Measurements from ENCODE around the gene LCE2A. TPM values are rescaled to one million over a fixed set of nuclear protein-coding genes. Genes with fewer than 3 reads are reported as not detected.

LCE2A gene
- total RNA-seq, 1 experiment from 2014 or later, result not detected

- Histone ChIP-seq H3K18ac (ENCODE audit: insufficient read length, low read depth, low read length) (no peak overlapping the region), H3K4ac (ENCODE audit: low read depth, low read length) (no peak overlapping the region), H3K14ac (ENCODE audit: insufficient read depth, low read length) (no peak overlapping the region), H2BK20ac (ENCODE audit: low read depth, low read length, poor library complexity, severe bottlenecking) (no peak overlapping the region), H3K27me3 (ENCODE audit: insufficient read depth, low read length) (no peaks in the 10 kb centered on the region), H4K5ac (ENCODE audit: insufficient read length, low read depth, low read length) (no peak overlapping the region), H2BK120ac (ENCODE audit: low read depth, low read length, poor library complexity, severe bottlenecking) (no peak overlapping the region), H2BK12ac (ENCODE audit: insufficient read length, low read depth, low read length) (no peak overlapping the region), H3K56ac (ENCODE audit: insufficient read length, low read depth, low read length) (no peak overlapping the region), H3K23me2 (ENCODE audit: insufficient read length, low read depth, low read length, poor library complexity, severe bottlenecking) (no peaks in the 10 kb centered on the region), H2AFZ (ENCODE audit: low read length) (no peak overlapping the region), H3T11ph (ENCODE audit: low read length) (no peak overlapping the region), H2AK5ac (ENCODE audit: insufficient read length, low read length) (no peak overlapping the region), H3K9me3 (ENCODE audit: control insufficient read depth, low read depth, low read length) (peaks cover 94% of the 10 kb centered on the region), H4K91ac (ENCODE audit: insufficient read length, low read depth, low read length) (no peak overlapping the region), H3K9ac (ENCODE audit: extremely low read depth, insufficient read length, low read length) (no peak overlapping the region), H2BK5ac (ENCODE audit: insufficient read length, low read length) (no peak overlapping the region), H2BK15ac (ENCODE audit: low read depth, low read length) (no peak overlapping the region), H4K8ac (replicated peaks; ENCODE audit: insufficient read length, low read depth, low read length) (no peak overlapping the region), H4K20me1 (ENCODE audit: control insufficient read depth, insufficient read depth, insufficient read length) (no peaks in the 10 kb centered on the region), H3K79me2 (ENCODE audit: insufficient read depth, low read length) (no peaks in the 10 kb centered on the region), H3K23ac (ENCODE audit: insufficient read length, low read depth, low read length) (no peak overlapping the region), H3K4me1 (ENCODE audit: insufficient read depth, low read length) (no peaks in the 10 kb centered on the region), H3K79me1 (ENCODE audit: insufficient read depth, low read depth, low read length, poor library complexity, severe bottlenecking) (no peaks in the 10 kb centered on the region), H3K27ac (ENCODE audit: insufficient read length, low read depth, low read length) (no peak overlapping the region), H3K4me2 (ENCODE audit: insufficient read depth, insufficient read length, low read length) (no peak overlapping the region)
- Mint-ChIP-seq H3K27ac (no peak overlapping the region), H3K27me3 (ENCODE audit: low read depth) (peaks cover 6% of the 10 kb centered on the region; the same call in 1 of the 2 replicates), H3K4me1 (no peaks in the 10 kb centered on the region), H3K36me3 (ENCODE audit: insufficient read depth in 1 of 3, low read depth in 3 of 3) (peaks cover 4 to 38% (median 7%) of the 10 kb centered on the region in 3 experiments; a peak in 6 of 7 replicates), H3K4me3 (no peak overlapping the region), H3K9me3 (peaks cover 96 to 97% of the 10 kb centered on the region in 2 experiments)
- no peak for DNase-seq
- WGBS (ENCODE audit: extremely low coverage, insufficient read length, low lambda C conversion rate), result no CpG with 5 or more reads among the region's 2 CpGs
- TF ChIP-seq, protein P1, sequence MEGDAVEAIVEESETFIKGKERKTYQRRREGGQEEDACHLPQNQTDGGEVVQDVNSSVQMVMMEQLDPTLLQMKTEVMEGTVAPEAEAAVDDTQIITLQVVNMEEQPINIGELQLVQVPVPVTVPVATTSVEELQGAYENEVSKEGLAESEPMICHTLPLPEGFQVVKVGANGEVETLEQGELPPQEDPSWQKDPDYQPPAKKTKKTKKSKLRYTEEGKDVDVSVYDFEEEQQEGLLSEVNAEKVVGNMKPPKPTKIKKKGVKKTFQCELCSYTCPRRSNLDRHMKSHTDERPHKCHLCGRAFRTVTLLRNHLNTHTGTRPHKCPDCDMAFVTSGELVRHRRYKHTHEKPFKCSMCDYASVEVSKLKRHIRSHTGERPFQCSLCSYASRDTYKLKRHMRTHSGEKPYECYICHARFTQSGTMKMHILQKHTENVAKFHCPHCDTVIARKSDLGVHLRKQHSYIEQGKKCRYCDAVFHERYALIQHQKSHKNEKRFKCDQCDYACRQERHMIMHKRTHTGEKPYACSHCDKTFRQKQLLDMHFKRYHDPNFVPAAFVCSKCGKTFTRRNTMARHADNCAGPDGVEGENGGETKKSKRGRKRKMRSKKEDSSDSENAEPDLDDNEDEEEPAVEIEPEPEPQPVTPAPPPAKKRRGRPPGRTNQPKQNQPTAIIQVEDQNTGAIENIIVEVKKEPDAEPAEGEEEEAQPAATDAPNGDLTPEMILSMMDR (conservative IDR thresholded peaks at IDR 0.05), result no peak
These were observed 45.4 kb downstream of the LCE2A start for GRCh38 chr1:152743371-152744145.

Data from H9 (cell line).